ENCODE measurements around the gene RBFOX1. TPM values are rescaled to one million over a fixed set of nuclear protein-coding genes. Genes with fewer than 3 reads are reported as not detected.

The RBFOX1 gene
- total RNA-seq, 1 donor from 2014 or later: not detected

DNA sequence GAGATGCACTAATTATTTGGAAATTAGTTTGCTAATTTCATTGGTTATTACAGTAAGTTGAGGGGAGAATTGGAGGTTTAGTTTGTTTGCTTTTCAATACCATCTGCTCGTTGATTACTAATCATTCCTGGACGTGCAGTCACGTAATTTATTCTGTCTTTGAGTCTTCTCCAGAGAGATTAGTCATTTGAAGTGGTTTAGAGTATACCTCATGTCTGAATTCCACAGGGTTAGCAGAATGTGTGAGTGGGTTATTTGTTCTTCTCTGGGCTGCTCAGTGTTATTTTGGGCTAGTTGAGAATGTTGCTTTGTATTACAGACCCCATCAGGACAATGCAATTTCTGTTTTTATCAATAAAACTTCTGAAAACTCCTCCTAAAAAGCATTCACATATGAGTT lies 265.0 kb downstream of the RBFOX1 start:
- DNase-seq (ENCODE audit: low read depth in 2 of 2): no peak

- DNase-seq (ENCODE audit: low read depth in 2 of 2): no peak
These were observed 268.5 kb downstream of the RBFOX1 start for GRCh38 chr16:7601100-7601499.

DNA sequence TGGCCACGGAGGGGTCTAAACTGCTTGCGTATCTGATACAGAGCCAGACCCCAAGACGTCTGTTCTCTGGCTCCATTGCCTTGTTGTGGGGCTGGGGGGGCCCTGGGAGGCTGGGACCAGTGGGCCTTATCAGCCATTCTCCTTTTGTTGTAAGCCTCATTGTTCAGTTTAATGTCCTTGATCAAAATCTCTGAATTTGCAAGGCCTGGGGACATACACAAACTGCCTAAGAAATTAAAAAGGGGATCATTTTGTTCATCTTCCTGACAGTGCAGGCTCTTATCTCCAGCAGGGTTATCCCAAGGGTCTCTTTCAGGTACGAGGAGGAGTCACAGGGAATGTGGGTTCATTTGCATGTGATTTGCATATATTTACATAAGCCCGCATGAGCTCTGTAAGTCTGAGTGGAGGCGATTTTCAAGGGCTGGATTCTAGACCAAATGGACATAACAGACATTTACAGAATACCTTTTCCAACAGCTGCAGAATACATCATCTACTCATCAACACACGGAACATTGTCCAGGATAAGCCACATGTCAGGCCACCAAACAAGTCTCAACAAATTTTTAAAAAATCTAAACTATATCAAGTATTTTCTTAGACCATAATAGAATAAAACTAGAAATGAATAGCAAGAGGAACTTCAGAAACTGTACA lies 269.8 kb downstream of the RBFOX1 start:
- no peak for DNase-seq (ENCODE audit: low read depth in 2 of 2)

DNA sequence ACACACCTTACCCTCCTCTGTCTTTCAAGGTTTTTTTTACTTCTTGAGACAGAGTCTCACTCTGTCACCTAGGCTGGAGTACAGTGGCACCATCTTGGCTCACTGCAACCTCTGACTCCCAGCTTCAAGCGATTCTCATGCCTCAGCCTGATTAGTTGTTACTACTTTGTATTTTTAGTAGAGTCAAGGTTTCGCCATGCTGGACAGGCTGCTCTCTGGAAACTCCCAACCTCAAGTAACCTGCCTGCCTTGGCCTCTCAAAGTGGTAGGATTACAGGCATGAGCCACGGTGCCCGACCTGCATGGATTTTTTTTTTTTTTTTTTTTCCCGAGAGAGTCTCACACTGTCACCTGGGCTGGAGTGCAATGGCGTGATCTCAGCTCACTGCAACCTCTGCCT lies 273.2 kb downstream of the RBFOX1 start:
- DNase-seq (ENCODE audit: low read depth in 2 of 2): no peak

DNA sequence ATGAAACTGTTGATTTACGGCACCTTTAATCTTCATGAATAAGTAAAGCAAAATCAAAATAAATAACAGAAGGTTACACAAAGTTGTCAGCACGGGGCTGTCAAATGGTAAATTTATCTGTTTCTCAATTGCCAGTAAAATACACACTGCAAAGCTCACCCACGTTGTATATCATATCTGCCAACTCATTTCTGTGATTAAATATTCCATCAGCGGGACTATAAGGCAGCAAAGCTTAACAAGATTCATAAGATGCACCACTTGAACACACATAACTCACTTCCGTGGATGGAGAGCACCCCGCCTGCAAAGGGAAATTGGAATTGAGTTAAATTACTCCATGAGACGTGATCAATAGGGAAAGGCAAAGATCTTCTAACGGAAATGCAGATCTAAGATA lies 280.0 kb downstream of the RBFOX1 start:
- DNase-seq (ENCODE audit: low read depth in 2 of 2): no peak

DNA sequence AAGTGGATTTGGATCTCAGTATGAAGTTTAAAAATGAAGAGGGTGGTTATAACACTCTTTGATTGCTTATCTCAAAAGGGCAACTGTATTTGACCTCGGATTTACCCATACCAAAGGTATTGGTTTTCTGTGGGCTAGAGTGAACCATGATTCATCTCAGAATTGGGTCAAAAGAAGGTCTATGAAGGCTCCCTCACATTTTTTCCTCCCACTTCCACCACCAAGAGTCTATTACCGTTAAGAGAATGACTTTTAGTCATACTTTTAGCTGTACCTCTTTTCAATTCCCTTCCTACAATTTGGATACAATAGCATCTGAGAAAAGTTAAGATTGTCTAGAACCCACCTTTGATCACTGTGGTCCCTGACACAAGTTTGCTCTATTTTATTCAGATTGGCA lies 280.9 kb downstream of the RBFOX1 start:
- no peak for DNase-seq (ENCODE audit: low read depth in 2 of 2)

DNA sequence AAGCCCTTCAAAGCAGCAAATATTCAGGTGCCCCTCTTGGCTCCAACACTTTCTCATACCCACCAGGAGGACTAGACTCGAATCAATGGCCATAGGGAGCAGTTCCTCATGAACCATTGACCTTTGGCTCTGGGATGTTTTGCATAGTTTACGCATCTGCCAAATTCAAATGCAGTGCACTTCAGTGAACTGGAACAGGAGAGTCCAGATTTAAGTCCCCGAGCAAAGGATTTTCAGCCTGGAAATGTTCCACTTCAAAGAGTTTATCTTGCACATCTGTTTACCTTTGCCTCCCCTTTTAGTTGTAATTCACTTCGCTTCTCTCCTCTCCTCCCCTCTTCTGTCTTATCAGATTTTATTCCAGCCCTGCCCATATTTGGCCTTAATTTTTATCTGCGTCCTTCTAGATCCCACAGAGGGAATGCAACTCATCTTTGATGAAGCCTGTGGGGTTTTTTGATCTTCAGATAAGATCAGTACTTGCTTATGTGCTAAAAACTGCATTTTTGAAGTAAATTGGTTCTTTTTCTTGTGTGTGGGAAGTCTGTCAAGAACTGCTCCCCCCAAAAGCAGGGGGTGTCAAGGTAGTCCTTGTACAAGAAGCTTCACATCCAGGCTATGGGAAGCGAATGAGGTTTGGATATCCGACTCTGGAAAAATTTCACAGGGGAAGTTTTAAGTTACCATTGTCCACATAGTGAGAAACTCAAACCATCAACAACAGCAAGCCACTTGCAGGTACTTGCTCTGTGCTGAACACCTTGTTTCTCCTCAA lies 281.6 kb downstream of the RBFOX1 start:
- no peak for DNase-seq (ENCODE audit: low read depth in 2 of 2)

DNA sequence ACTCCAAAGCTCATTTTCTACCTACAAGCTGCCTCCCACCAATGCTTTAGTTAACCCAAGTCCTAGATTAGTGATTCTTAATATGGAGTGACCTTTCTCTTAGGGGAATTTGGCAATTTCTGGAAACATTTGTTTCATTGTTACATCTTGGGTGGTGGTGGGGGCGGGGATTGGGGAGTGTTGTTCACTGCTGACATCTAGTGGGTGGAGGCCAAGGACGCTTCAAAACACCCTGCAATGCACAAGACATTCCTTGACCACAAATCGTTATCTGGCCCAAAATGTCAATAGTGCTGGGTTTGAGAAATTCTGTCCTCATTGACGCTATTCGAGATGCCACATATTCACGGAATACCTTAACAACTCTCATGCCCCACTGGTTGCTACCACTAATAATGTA lies 282.9 kb downstream of the RBFOX1 start:
- no peak for DNase-seq (ENCODE audit: low read depth in 2 of 2)

DNA sequence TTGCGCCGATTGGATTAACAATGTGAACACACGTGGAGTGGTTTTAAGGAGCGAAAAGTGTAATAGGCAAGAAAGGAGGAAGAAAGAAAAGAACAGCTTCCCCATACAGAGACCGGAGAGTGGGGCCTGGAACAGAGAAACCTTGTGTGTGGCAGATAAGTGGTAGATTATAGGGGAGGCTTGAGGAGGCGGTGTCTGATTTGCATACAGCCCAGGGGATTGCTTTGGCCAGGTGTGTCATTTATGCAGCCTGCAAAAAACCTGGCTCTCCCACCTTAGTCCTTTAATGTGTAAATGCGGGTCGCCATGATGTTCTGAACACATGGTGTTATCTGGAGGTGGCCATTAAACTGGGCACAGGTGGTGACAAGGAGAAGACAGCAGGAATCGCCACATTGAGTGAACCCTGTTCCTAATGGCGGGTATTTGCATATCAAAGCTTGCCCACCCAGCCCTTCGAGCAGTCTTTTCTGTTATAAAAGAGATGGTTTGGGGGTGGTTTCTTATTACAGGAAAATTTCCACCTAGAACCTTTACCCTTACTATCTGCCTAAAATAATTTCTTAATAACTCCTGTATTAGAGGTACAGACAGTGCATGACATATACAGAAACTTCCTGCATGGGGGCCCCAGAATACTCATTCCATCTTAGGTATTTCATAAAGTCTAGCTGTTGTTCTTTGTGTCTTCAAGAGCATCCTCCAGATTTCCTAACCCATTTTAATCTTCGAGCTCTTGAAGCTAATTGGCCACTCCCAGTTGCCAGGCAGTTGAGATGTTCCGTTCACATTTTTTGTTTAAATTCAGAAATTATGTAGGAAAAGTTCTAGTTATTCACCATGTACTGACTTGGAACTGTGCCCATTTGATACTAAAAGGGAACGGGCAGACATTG lies 292.5 kb downstream of the RBFOX1 start:
- no peak for DNase-seq (ENCODE audit: low read depth in 2 of 2)

GRCh38 chr16:7628981-7629380 lies 296.3 kb downstream of the RBFOX1 start:
- no peak for DNase-seq (ENCODE audit: low read depth in 2 of 2)

DNA sequence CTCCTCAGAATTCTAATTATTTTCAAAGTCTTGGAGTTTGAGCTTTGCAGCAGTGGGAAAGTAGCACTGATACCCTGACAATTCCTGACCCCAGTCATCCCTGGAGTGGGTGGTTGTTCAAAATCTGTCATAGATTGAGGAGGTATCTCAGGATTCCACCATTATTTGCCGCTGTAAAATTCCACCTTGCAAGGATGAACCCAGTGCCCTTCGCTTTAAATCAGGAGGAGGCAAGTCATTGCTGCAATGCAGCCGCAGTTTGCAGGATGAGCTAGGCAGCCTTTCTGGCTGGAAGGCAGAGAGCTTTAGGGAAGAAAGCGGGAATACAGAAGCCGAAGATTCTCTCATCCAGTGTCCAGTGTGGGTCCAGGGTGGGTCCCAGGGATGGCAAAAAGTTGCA lies 296.9 kb downstream of the RBFOX1 start:
- DNase-seq (ENCODE audit: low read depth in 2 of 2): no peak

GRCh38 chr16:7637446-7637845 lies 304.8 kb downstream of the RBFOX1 start:
- DNase-seq (ENCODE audit: low read depth in 2 of 2): no peak

GRCh38 chr16:7638306-7638705 lies 305.7 kb downstream of the RBFOX1 start:
- no peak for DNase-seq (ENCODE audit: low read depth in 2 of 2)

GRCh38 chr16:7640334-7640733 lies 307.7 kb downstream of the RBFOX1 start:
- no peak for DNase-seq (ENCODE audit: low read depth in 2 of 2)

DNA sequence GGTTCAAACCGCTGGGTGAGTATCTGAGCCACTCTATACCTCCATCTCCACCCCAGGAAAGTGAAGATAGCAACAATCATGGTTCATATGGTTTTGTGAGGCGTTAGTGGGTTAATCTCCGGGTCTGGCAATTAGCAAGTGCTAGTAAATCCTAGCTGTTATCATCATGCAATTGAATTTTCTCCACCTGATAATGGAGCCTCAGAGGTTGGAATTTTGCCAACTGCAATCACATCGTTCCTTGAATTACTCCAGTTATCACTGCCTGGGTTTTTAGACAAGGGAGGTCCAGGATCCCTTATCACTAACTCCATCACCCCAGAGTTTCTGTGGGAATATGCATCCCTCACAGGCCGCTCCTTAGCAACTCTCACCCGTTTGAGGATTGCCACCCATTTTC lies 311.5 kb downstream of the RBFOX1 start:
- no peak for DNase-seq (ENCODE audit: low read depth in 2 of 2)

DNA sequence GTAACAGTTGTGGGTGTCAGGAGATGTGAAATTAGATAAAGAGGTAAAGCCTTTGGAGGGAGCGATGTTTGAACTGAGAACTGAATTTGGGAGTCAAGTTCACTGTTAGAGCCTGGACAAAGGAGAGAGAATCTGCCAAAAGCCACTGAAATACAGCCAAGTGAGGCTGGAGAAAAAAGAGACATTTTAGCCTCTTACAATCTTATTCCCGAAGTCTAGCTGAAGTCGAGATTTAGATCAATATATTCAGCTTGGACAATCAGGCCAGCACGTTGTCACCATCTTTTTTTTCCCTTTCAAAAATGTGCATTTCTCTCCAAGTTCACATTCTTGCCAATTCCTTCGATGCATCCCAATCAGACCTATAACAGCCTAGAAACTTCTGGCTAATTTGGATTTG lies 312.2 kb downstream of the RBFOX1 start:
- no peak for DNase-seq (ENCODE audit: low read depth in 2 of 2)

DNA sequence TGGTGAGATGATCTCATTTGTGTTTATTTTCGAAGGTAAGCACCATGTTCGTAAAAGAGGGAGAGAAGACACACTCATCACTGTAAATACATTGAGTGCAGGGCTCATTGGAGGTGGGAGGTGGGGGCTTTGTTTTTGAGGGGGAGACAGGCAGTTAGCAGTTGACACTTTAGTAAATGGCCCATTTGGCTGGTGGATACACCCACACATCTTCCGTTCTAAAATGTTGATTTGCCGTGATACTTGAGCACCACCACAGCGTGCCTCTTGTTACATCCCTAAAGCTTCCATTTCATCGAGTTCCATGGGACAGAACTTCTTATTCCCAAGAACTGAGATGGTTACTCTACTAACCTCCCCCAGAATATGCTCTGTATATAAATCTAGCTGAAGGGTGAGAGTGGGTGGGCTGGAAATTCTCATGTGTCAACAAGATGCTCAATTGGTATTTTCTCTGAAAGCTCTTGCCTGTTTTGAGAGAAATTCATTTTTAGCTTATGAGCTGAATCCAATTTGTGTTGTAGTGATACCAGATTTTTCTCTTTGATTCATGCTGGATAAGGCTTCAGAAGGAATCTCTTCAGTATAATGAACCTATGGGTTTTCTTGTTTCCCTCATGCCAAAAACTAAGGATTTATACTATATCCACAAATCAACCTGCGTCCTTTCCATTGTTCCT lies 314.3 kb downstream of the RBFOX1 start:
- no peak for DNase-seq (ENCODE audit: low read depth in 2 of 2)

- DNase-seq (ENCODE audit: low read depth in 2 of 2): no peak
These were observed 317.8 kb downstream of the RBFOX1 start for GRCh38 chr16:7650431-7650830.

GRCh38 chr16:7651803-7652570 lies 319.3 kb downstream of the RBFOX1 start:
- DNase-seq (ENCODE audit: low read depth in 2 of 2): no peak

DNA sequence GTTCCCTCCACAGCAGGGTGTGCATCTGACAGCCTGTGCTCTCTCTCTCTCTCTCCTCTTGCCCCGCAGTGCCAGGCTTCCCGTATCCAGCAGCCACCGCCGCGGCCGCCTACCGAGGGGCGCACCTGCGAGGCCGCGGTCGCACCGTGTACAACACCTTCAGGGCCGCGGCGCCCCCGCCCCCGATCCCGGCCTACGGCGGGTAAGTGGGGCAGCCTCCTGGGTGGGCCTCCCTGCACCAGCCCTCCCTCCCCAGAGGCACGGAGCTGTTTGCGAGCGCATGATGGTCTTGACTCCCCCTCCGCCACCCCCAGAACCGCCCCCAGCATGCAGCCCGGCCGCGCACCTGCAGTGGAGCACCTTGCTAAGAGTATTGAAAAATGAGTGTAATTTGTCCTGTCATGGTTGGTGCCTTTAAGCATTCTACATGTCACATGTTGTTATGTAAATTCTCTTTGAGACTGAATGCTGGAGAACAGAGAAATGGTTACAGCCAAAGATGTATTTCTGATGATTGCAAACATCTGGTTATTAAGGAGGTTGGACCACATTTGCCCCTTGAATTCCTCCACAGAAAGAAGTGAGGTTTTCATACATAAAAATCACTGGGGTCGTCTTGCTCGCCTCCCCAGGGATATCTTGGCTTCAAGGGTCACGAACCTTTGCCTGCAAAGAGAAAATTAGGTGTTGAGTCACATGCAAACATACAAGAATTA lies 321.3 kb downstream of the RBFOX1 start:
- no peak for DNase-seq (ENCODE audit: low read depth in 2 of 2)
